AG09319 (cell line): ENCODE measurements around the gene KIF25.

ENCODE experiments used
- DNase-seq: peaks from one replicate; pipeline ENCODE4 v3.0.0-alpha.2; 2010; ENCODE audit warnings: low read depth; ENCODE audit errors: extremely low read depth
- CTCF ChIP-seq: IDR thresholded peaks from 2 replicates; pipeline ENCODE4 v1.5.1; 2011; ENCODE audit warnings: low read depth, mild to moderate bottlenecking, inconsistent platforms, low read length, moderate library complexity

KIF25 gene

DNA sequence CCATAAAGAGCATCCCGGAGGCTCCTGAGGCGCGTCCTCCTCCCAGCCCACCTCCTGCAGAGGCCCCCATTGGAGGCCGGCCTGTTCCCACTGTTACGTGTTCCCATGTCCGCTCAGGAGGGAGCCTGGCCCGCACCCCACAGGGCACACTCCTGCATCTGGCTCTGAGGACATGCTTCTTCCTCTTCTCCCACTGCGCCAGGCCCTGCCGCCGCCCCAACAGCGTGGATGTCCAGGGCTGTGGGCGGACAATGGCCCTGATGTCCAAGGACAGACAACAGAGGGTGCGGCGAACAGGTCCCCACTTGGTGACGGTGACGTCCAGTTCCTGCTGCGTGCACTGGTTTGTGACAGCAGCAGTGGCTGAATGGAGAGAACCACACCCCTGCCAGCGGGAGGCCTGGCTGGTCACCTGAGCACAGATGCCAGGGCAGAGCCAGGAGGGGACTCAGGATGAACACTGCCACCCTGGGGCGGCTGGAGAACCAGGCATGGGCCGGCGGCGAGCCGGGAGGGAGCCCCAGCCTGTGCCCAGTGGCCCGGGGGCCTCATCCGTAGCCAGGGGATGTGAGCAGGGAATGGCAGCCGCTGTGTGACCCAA, 54.9 kb downstream of the KIF25 start:
- TF ChIP-seq CTCF = no peak
- DNase-seq = no peak

- DNase-seq = no peak
- no peak for TF ChIP-seq CTCF
These were observed 55.9 kb downstream of the KIF25 start for GRCh38 chr6:168053086-168053956.

DNA sequence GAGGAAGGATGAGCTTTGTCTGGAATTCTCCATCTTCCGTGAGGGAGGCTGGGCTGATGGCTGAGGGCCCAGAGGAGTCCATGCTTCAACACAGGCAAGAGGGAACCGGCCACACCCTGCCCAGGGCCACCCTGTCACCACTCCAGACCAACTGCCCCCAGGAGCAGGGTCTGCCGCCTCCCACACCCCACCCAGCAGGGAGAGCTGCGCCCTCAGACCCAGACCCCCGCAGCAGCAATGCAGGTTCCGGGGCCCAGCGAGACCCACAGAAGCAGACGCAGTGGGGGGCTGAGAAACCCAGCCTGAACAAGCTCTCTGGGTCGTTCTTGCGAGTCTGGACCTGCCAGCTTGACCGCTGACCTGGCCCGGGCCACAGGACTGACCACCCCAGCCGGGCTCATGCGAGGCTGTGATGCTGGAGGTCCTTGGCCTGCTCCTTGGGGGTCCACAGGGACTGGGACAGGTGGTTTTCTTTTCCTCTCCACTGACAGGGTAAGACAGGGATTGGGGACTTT, 56.5 kb downstream of the KIF25 start:
- DNase-seq = no peak
- TF ChIP-seq CTCF = no peak

- no peak for DNase-seq
- no peak for TF ChIP-seq CTCF
These were observed 57.5 kb downstream of the KIF25 start for GRCh38 chr6:168054765-168055560.

- no peak for DNase-seq
- TF ChIP-seq CTCF = no peak
These were observed 58.4 kb downstream of the KIF25 start for GRCh38 chr6:168055696-168056489.

DNA sequence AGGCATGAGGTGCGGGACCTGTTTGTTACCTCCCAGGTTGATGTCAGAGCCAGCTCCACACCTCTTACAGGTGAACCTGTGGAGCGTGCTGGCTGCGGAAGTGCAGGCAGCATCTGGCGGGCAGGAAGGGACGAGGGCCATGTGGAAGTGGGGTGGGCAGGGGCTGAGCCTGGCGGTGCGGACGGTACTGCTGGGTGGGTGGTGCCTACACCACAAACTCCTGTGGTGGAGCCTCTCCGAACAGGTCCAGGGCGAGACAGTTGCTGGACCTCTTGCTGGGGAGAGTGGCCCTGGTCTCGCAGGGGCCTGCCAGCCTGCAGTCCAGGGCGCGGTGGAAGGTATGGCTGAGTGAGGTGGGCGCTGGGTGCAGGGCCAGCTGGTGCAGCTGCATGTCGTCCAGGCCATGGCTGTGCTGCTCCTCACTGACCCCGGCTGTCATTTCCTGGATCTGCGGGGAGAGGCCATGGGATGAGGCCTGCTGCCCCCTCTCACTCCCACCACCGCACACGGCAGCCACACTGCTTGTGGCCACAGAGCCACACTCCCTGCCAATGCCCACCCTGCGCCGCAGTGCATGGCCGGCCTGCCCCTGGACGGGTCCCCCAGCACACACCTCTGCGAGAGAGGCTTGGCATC, 59.5 kb downstream of the KIF25 start:
- no peak for DNase-seq
- no peak for TF ChIP-seq CTCF
